ENCODE data around the gene HNRNPLL. TPM values are rescaled to one million over a fixed set of nuclear protein-coding genes. Genes with fewer than 3 reads are reported as not detected.
A peak's percentile ranks its signal among the peaks of the same experiment; 100 is the strongest.
"Not testable (repeated sequence)": the region's sequence is repeated elsewhere in the genome, so short reads cannot be mapped to it uniquely, and the experiment has no call there.

Gene HNRNPLL
- total RNA-seq, 2 donors from 2014 or later = 84.9 to 122 TPM

- Mint-ChIP-seq H3K27ac (no peak overlapping the region), H3K36me3 (ENCODE audit: low read depth) (no peaks in the 10 kb centered on the region), H3K27me3 (no peaks in the 10 kb centered on the region), H3K4me1 (peaks cover 10% of the 10 kb centered on the region), H3K9me3 (no peaks in the 10 kb centered on the region), H3K4me3 (no peak overlapping the region)
- ATAC-seq (replicated peaks) = no peak
These were observed 62.0 kb downstream of the HNRNPLL start for GRCh38 chr2:38540580-38541286.

DNA sequence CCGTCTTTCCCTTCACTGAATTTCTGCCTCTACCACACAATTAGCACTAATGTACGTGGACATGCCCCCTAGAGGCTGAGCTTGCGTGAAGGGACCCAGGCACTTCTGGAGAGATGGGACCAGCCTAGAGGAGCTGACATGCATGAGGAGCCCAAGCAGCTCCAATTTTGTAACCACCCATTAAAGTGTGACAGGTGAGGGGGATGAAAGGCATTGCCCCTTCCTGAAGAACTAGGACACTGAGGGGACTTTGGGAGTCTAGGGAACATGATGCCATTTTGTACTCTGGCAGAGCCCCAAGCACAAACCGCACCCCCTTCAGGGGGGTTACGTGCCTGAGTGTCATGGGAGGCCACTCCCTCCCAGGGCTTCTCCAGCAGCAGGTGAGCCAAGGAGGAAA lies 63.6 kb downstream of the HNRNPLL start:
- no peaks in the 10 kb centered on the region for H3K36me3 Mint-ChIP-seq (ENCODE audit: low read depth)
- no peaks in the 10 kb centered on the region for H3K9me3 Mint-ChIP-seq
- no peak overlapping the region for H3K4me3 Mint-ChIP-seq
- H3K27me3 Mint-ChIP-seq = no peaks in the 10 kb centered on the region
- H3K27ac Mint-ChIP-seq = no peak overlapping the region
- H3K4me1 Mint-ChIP-seq = peaks cover 10% of the 10 kb centered on the region
- no peak for ATAC-seq (replicated peaks)

GRCh38 chr2:38537937-38538525 lies 64.7 kb downstream of the HNRNPLL start:
- H3K9me3 Mint-ChIP-seq = no peaks in the 10 kb centered on the region
- H3K4me1 Mint-ChIP-seq = peaks cover 11% of the 10 kb centered on the region
- no peak overlapping the region for H3K27ac Mint-ChIP-seq
- H3K36me3 Mint-ChIP-seq (ENCODE audit: low read depth) = no peaks in the 10 kb centered on the region
- no peak for ATAC-seq (replicated peaks)
- H3K4me3 Mint-ChIP-seq = no peak overlapping the region
- H3K27me3 Mint-ChIP-seq = no peaks in the 10 kb centered on the region

DNA sequence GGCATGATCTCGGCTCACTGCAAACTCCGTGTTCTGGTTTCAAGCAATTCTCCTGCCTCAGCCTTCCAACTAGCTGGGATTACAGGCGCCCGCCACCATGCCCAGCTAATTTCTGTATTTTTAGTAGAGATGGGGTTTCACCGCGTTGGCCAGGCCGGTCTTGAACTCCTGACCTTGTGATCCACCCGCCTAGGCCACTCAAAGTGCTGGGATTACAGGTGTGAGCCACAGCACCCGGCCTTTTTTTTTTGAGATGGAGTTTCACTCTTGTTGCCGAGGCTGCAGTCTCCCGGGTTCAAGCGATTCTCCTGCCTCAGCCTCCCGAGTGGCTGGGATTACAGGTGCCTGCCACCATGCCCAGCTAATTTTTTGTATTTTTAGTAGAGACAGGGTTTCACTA lies 65.4 kb downstream of the HNRNPLL start:
- H3K4me3 Mint-ChIP-seq; H3K9me3 Mint-ChIP-seq; ATAC-seq (replicated peaks); H3K4me1 Mint-ChIP-seq; H3K27me3 Mint-ChIP-seq; H3K36me3 Mint-ChIP-seq (ENCODE audit: low read depth); H3K27ac Mint-ChIP-seq: not testable (repeated sequence)

- peak; percentile 98 for ATAC-seq (replicated peaks)
- no peak overlapping the region for H3K27ac Mint-ChIP-seq
- peaks cover 4% of the 10 kb centered on the region for H3K4me1 Mint-ChIP-seq
- H3K9me3 Mint-ChIP-seq = no peaks in the 10 kb centered on the region
- H3K36me3 Mint-ChIP-seq (ENCODE audit: low read depth) = no peaks in the 10 kb centered on the region
- H3K27me3 Mint-ChIP-seq = no peaks in the 10 kb centered on the region
- H3K4me3 Mint-ChIP-seq = peak overlapping the region; percentile 47
These were observed 66.8 kb downstream of the HNRNPLL start for GRCh38 chr2:38535744-38536506.

DNA sequence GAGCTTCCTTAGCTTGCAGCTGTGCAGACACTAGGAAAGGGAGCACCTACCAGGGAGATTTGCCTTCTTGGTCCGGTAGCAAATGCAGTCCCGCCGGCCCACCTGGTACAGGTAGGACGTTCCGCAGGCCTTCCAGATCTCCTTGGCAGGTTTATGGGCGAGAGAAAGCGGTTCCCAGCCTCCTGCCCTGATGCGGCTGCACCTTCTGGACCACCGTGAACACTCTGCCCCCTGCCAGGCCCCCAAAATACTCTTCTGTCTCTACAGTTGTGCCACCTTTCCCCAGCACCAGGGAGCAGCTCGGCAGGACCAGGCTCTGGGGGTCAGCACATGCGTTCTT lies 67.4 kb downstream of the HNRNPLL start:
- Mint-ChIP-seq H3K27me3 (no peaks in the 10 kb centered on the region), H3K36me3 (ENCODE audit: low read depth) (no peaks in the 10 kb centered on the region), H3K9me3 (no peaks in the 10 kb centered on the region), H3K4me1 (peaks cover 4% of the 10 kb centered on the region), H3K4me3 (peak overlapping the region; percentile 47), H3K27ac (no peak overlapping the region)
- ATAC-seq (replicated peaks) = no peak

GRCh38 chr2:38534746-38535403 lies 67.9 kb downstream of the HNRNPLL start:
- ATAC-seq (replicated peaks) = no peak
- peaks cover 4% of the 10 kb centered on the region for H3K4me1 Mint-ChIP-seq
- H3K27ac Mint-ChIP-seq = no peak overlapping the region
- no peaks in the 10 kb centered on the region for H3K9me3 Mint-ChIP-seq
- no peaks in the 10 kb centered on the region for H3K27me3 Mint-ChIP-seq
- no peaks in the 10 kb centered on the region for H3K36me3 Mint-ChIP-seq (ENCODE audit: low read depth)
- H3K4me3 Mint-ChIP-seq = peak overlapping the region; percentile 47

DNA sequence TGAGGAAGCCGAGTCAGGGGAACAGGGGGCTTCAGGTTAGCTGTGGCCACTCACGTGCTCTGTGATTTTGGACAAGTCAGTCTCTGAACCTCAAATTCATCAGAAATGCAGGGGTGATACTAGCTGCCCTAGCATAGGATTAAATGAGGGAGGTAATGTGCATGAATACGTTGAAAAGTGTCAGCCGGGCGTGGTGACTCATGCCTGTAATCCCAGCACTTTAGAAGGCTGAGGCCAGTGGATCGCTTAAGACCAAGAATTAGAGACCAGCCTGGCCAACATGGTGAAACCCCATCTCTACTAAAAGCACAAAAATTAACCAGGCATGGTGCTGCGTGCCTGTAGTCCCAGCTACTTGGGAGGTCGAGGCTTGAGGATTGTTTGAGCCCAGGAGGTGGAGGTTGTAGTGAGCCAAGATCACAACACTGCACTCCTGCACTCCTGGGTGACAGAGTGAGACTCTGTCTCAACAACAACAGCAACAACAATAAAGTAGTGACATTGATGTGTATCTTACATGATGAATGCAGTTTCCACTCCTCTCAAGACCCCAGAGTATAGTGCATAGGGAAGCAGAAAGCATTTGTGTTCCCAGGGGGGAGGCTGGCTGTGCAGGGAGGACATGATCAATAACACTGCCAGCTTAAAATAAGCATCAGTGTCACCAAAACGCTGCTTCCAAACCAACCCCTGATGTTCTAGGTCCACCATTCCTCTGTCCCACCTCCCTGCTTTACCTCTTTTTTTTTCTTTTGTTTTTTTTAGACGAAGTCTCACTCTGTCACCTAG lies 68.8 kb downstream of the HNRNPLL start:
- Mint-ChIP-seq H3K27ac (no peak overlapping the region), H3K4me1 (peaks cover 4% of the 10 kb centered on the region), H3K27me3 (no peaks in the 10 kb centered on the region), H3K4me3 (no peak overlapping the region), H3K36me3 (ENCODE audit: low read depth) (no peaks in the 10 kb centered on the region), H3K9me3 (no peaks in the 10 kb centered on the region)
- ATAC-seq (replicated peaks) = no peak

DNA sequence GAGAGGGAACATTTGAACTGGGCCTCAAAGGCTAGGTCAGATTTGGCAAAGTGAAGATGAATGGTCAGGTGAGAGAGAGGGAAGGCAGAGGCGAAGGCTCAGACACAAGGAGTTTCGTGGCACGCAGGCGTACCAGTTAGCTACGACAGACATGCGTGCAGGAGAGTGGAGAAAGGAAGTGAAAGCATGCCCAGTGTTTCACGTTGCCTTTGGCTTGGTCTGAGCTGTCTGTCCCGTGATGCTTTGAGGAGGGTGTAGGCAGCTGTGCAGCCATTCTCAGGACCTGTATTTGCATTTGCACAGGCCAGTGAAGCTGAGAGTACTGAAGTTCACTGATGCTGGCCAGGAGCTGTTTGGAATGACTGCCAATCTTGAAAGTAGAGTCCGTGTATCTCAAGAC lies 69.5 kb downstream of the HNRNPLL start:
- Mint-ChIP-seq H3K4me3 (no peak overlapping the region), H3K4me1 (peaks cover 4% of the 10 kb centered on the region), H3K36me3 (ENCODE audit: low read depth) (no peaks in the 10 kb centered on the region), H3K27me3 (no peaks in the 10 kb centered on the region), H3K27ac (no peak overlapping the region), H3K9me3 (no peaks in the 10 kb centered on the region)
- ATAC-seq (replicated peaks) = peak; percentile 41

DNA sequence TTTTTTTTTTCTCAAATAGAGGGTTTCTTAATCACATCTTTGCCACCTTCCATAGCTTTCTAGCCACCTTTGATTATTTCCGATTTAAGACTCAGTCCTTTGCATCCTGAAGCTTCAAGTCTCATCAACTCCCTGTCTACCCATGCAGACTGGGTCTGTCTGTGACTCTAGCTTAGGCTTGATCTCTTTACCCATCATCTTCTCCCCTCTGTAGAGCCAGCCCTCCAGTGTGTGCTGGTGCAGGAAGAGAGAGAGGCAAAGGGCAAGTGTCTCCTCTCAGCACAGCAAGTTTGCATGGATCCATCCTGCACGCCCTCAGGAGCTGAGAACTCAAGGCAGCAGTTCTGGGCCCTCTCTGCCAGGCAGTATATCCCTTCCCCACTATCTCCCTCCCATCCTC lies 70.4 kb downstream of the HNRNPLL start:
- no peak for ATAC-seq (replicated peaks)
- Mint-ChIP-seq H3K27me3 (no peaks in the 10 kb centered on the region), H3K4me1 (peaks cover 4% of the 10 kb centered on the region), H3K36me3 (ENCODE audit: low read depth) (no peaks in the 10 kb centered on the region), H3K9me3 (no peaks in the 10 kb centered on the region), H3K4me3 (no peak overlapping the region), H3K27ac (no peak overlapping the region)

GRCh38 chr2:38529208-38529607 lies 73.5 kb downstream of the HNRNPLL start:
- H3K4me1 Mint-ChIP-seq = peaks cover 4% of the 10 kb centered on the region
- ATAC-seq (replicated peaks) = no peak

GRCh38 chr2:38528534-38528933 lies 74.2 kb downstream of the HNRNPLL start:
- Mint-ChIP-seq H3K27ac (no peak overlapping the region), H3K27me3 (peaks cover 10% of the 10 kb centered on the region), H3K4me3 (peak overlapping the region; percentile 59), H3K4me1 (peaks cover 4% of the 10 kb centered on the region), H3K36me3 (ENCODE audit: low read depth) (no peaks in the 10 kb centered on the region), H3K9me3 (no peaks in the 10 kb centered on the region)
- ATAC-seq (replicated peaks) = no peak

More at GRCh38 chr2:38529208-38529607, 73.5 kb downstream of the HNRNPLL start:
- Mint-ChIP-seq H3K4me3 (peak overlapping the region; percentile 59), H3K36me3 (ENCODE audit: low read depth) (no peaks in the 10 kb centered on the region), H3K9me3 (no peaks in the 10 kb centered on the region), H3K27ac (no peak overlapping the region), H3K27me3 (peaks cover 10% of the 10 kb centered on the region)

GRCh38 chr2:38528008-38528442 lies 74.7 kb downstream of the HNRNPLL start:
- Mint-ChIP-seq H3K36me3 (ENCODE audit: low read depth) (no peaks in the 10 kb centered on the region), H3K4me1 (peaks cover 1% of the 10 kb centered on the region), H3K9me3 (no peaks in the 10 kb centered on the region), H3K4me3 (peak overlapping the region; percentile 59), H3K27me3 (peaks cover 10% of the 10 kb centered on the region), H3K27ac (no peak overlapping the region)
- peak; percentile 85 for ATAC-seq (replicated peaks)
